A549 (cell line): ENCODE measurements around the gene FAM107B.

Experiments used
- CTCF ChIP-seq: fragments of >200 bp; sonication (Bioruptor Twin); formaldehyde crosslinking; IDR thresholded peaks from 3 replicates; pipeline ENCODE4 v1.5.1; 2016
- EP300 ChIP-seq, 2 experiments: fragments of >200 bp; sonication (Bioruptor Twin); formaldehyde crosslinking; IDR thresholded peaks; 2 replicates in 1 of 2; 3 replicates in 1 of 2; pipeline ENCODE4 v1.6.1; 2016 to 2017
- JUN ChIP-seq, 2 experiments: fragments of >200 bp; sonication (Bioruptor Twin); formaldehyde crosslinking; IDR thresholded peaks; 2 replicates in 1 of 2; 3 replicates in 1 of 2; pipeline ENCODE4 v1.6.1; 2016 to 2017
- POLR2A ChIP-seq: IDR thresholded peaks from 2 replicates; pipeline ENCODE4 v1.6.1; 2012; ENCODE audit warnings: mild to moderate bottlenecking, low read length
- RFX5 ChIP-seq: fragments of 450-650 bp; IDR thresholded peaks from 2 replicates; pipeline ENCODE4 v1.7.1; 2014; ENCODE audit warnings: antibody characterized with exemption, mild to moderate bottlenecking, moderate library complexity
- ZNF302 ChIP-seq: fragments of 250-450 bp; sonication (Bioruptor Pico); IDR thresholded peaks from 2 replicates; pipeline ENCODE4 v1.9.0; 2021; ENCODE audit warnings: inconsistent platforms, mild to moderate bottlenecking, moderate library complexity
- ZSCAN20 ChIP-seq: fragments of 250-450 bp; sonication (Bioruptor Pico); IDR thresholded peaks from 2 replicates; pipeline ENCODE4 v1.8.0; 2022; ENCODE audit warnings: mild to moderate bottlenecking, moderate library complexity
- TF ChIP-seq, protein P1 (sequence below): fragments of 200-600 bp; sonication (generic); IDR thresholded peaks from 2 replicates; pipeline ENCODE4 v1.6.1; 2016; ENCODE audit warnings: antibody characterized with exemption, mild to moderate bottlenecking, moderate library complexity

DNA sequence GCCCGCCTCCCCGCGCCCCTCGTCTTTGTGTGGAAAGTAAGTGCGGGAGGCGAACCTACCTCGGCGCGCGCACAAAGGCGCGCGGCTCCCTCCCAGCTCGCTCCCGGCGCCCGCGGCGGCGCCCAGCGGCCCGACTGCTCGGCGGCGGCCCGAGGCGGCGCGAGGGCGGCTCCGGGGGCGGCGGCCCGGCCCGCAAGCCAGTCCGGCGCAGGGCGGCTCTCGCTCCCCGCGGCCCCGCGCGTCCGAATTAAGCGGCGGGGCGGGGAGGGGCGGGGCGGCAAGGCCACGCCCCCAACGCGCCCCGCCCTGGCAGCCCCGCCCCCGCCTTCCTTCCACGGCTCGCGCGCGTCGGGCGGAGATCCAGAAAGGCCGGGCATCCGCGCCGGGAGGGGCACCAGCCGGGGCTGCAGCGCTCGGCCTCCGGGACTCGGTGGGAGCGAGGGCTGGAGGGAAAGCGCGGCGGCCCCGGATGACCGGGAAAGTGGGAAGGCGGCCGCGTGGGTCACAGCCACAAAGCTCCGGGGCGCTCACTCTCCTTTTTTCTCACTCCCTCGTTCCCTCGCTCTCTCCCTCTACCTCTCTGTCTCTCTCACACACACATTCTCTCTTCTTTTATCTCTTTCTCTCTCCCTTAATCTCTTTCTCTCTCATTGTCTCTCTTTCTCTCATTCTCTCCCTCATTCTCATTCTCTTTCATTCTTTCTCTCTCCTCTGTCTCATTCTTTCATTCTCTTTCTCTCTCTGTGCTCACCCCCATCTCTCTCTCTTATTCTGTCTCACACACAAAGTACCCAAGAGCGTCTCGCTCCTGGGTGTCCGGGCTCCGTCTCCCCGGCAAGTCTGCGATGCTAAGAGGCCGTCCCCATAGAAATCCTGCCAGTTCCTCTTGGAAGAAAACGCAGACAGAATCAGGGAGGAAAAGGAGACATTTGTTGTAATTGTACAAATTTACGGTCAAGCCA, 170.2 kb downstream of the FAM107B start:
- TF ChIP-seq, protein P1, sequence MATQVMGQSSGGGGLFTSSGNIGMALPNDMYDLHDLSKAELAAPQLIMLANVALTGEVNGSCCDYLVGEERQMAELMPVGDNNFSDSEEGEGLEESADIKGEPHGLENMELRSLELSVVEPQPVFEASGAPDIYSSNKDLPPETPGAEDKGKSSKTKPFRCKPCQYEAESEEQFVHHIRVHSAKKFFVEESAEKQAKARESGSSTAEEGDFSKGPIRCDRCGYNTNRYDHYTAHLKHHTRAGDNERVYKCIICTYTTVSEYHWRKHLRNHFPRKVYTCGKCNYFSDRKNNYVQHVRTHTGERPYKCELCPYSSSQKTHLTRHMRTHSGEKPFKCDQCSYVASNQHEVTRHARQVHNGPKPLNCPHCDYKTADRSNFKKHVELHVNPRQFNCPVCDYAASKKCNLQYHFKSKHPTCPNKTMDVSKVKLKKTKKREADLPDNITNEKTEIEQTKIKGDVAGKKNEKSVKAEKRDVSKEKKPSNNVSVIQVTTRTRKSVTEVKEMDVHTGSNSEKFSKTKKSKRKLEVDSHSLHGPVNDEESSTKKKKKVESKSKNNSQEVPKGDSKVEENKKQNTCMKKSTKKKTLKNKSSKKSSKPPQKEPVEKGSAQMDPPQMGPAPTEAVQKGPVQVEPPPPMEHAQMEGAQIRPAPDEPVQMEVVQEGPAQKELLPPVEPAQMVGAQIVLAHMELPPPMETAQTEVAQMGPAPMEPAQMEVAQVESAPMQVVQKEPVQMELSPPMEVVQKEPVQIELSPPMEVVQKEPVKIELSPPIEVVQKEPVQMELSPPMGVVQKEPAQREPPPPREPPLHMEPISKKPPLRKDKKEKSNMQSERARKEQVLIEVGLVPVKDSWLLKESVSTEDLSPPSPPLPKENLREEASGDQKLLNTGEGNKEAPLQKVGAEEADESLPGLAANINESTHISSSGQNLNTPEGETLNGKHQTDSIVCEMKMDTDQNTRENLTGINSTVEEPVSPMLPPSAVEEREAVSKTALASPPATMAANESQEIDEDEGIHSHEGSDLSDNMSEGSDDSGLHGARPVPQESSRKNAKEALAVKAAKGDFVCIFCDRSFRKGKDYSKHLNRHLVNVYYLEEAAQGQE = no peak
- TF ChIP-seq RFX5 = no peak
- TF ChIP-seq CTCF = no peak
- no peak for TF ChIP-seq ZNF302 (CRISPR knock-in tag)
- TF ChIP-seq POLR2A = peak; percentile 80
- TF ChIP-seq JUN (IDR thresholded peaks at IDR 0.05) = peak; percentile 61 to 83
- no peak for TF ChIP-seq EP300 (IDR thresholded peaks at IDR 0.05)
- TF ChIP-seq ZSCAN20 (CRISPR knock-in tag) = no peak
